Motor neuron (in vitro differentiated cells): Measurements from ENCODE around the gene COX5A. TPM values are rescaled to one million over a fixed set of nuclear protein-coding genes. Genes with fewer than 3 reads are reported as not detected.
"Not testable (repeated sequence)": the region's sequence is repeated elsewhere in the genome, so short reads cannot be mapped to it uniquely, and the experiment has no call there.

Source experiments
- ATAC-seq, 8 experiments: fragments of 200-7000 bp; cut with Tn5 transposase; replicated peaks in 6 of 8; 2 replicates each; pipeline ENCODE4 v1.8.0; 2021; ENCODE audit warnings: mild to moderate bottlenecking in 8 of 8, moderate library complexity in 8 of 8
- H3K27ac ChIP-seq, 2 donors: fragments of 250-450 bp; sonication (Bioruptor Pico); 2 replicates each; pipeline ENCODE4 v1.9.0; 2021; ENCODE audit warnings: antibody characterized with exemption in 2 of 2, mild to moderate bottlenecking in 2 of 2, moderate library complexity in 1 of 2
- H3K4me1 ChIP-seq, 2 donors: fragments of 250-450 bp; sonication (Bioruptor Pico); replicated peaks in 1 of 2; 2 replicates each; pipeline ENCODE4 v1.6.1; 2021; ENCODE audit warnings: antibody characterized with exemption in 2 of 2, mild to moderate bottlenecking in 2 of 2, moderate library complexity in 1 of 2
- H3K4me3 ChIP-seq, 5 donors: fragments of 250-450 bp; sonication (Bioruptor Pico); 2 replicates each; pipeline ENCODE4 v1.9.0; 2021; ENCODE audit warnings: antibody characterized with exemption in 5 of 5, mild to moderate bottlenecking in 5 of 5, moderate library complexity in 4 of 5
- WGBS, 10 experiments: fragments of 450-650 bp; shearing (Covaris generic); methylation state at CpG; one replicate each; pipeline ENCODE4 v1.0.0; 2022; 5-methylcytosine and 5-hydroxymethylcytosine counted together
- in situ Hi-C, 9 experiments: fragments of 400-800 bp; cut with MboI; loops; one replicate each; pipeline ENCODE4 v1.15.0; 2021; ENCODE audit warnings: low sequenced_read_pairs in 9 of 9, low pct_unique_long_range_greater_than_20kb in 2 of 9; ENCODE audit not compliant: unreplicated experiment in 9 of 9
- total RNA-seq, 8 experiments: library from RNA; unstranded; fragments of 300-600 nt; gene quantifications; 2 replicates each; pipeline versions ENCODE4 v1.2.3 to v1.2.4, GENCODE V29; 2022

COX5A gene
- total RNA-seq, 8 experiments from 2014 or later, result 108 to 262 (median 203) TPM

- in situ Hi-C loops, result loop anchor here in 2 of 9 experiments (10.0 to 25.0 kb wide), 2 partner anchors 176 to 314 kb away; no protein-coding TSS in a partner anchor
Observed at GRCh38 chr15:74951006-74951405, 13.1 kb upstream of the COX5A start.

GRCh38 chr15:74950078-74950908, 12.4 kb upstream of the COX5A start:
- Histone ChIP-seq H3K4me3 (no peak overlapping the region), H3K27ac (no peak overlapping the region)
- in situ Hi-C loops, result loop anchor here in 2 of 9 experiments (10.0 to 25.0 kb wide), 2 partner anchors 175 to 313 kb away; no protein-coding TSS in a partner anchor

More at GRCh38 chr15:74951006-74951405, 13.1 kb upstream of the COX5A start:
- H3K4me1 ChIP-seq, result peaks cover 18 to 22% of the 10 kb centered on the region in 2 donors
- H3K27ac ChIP-seq, result no peak overlapping the region
- 80% methylated on average over 1 to 3 of the region's 3 CpGs; no CpG with 5 or more reads in 7 of the 10 experiments for WGBS, 10 experiments
- no peak overlapping the region for H3K4me3 ChIP-seq
- ATAC-seq, result no peak

GRCh38 chr15:74937272-74937589, 642 bp downstream of the COX5A start:
- Histone ChIP-seq H3K27ac (peak overlapping the region; percentile 87 to 91), H3K4me3 (peak overlapping the region; percentile 58 to 93 (median 83)), H3K4me1 (peaks cover 13 to 16% of the 10 kb centered on the region in 2 donors)
- ATAC-seq, result no peak
- in situ Hi-C loops, result loop anchor here in 4 of 9 experiments (25.0 kb wide), 3 partner anchors 175 to 550 kb away; no protein-coding TSS in a partner anchor
- WGBS, 10 experiments, result 0 to 2% (median 0%) methylated on average over 3 to 14 of the region's 18 CpGs; no CpG with 5 or more reads in 4 of the 10 experiments

More at GRCh38 chr15:74950078-74950908, 12.4 kb upstream of the COX5A start:
- 0 to 100% (median 20%) methylated on average over 1 to 4 of the region's 7 CpGs; no CpG with 5 or more reads in 2 of the 10 experiments for WGBS, 10 experiments
- peak; percentile 56 to 92 (median 72) for ATAC-seq
- H3K4me1 ChIP-seq, result peaks cover 14 to 18% of the 10 kb centered on the region in 2 donors

GRCh38 chr15:74935193-74935592, 2.7 kb downstream of the COX5A start:
- H3K4me3 ChIP-seq, ATAC-seq, H3K27ac ChIP-seq: not testable (repeated sequence)
- in situ Hi-C loops, result loop anchor here in 4 of 9 experiments (25.0 kb wide), 3 partner anchors 173 to 548 kb away; no protein-coding TSS in a partner anchor
- 60 to 100% (median 100%) methylated on average over 1 to 3 of the region's 3 CpGs; no CpG with 5 or more reads in 3 of the 10 experiments for WGBS, 10 experiments
- H3K4me1 ChIP-seq, result peaks cover 13 to 16% of the 10 kb centered on the region in 2 donors

- Histone ChIP-seq H3K4me3 (no peak overlapping the region), H3K27ac (no peak overlapping the region), H3K4me1 (peaks cover 13 to 16% of the 10 kb centered on the region in 2 donors)
- ATAC-seq, result no peak
- WGBS, 10 experiments, result 63 to 100% (median 100%) methylated on average over 1 to 2 of the region's 2 CpGs; no CpG with 5 or more reads in 3 of the 10 experiments
- in situ Hi-C loops, result loop anchor here in 4 of 9 experiments (25.0 kb wide), 3 partner anchors 171 to 546 kb away; no protein-coding TSS in a partner anchor
Observed at GRCh38 chr15:74933573-74933972, 4.3 kb downstream of the COX5A start.

GRCh38 chr15:74928771-74929198, 9.1 kb downstream of the COX5A start:
- no peak for ATAC-seq
- H3K27ac ChIP-seq, result no peak overlapping the region
- H3K4me1 ChIP-seq, result no peaks in the 10 kb centered on the region
- in situ Hi-C loops, result loop anchor here in 4 of 9 experiments (25.0 kb wide), 3 partner anchors 166 to 541 kb away; no protein-coding TSS in a partner anchor
- H3K4me3 ChIP-seq, result no peak overlapping the region
- WGBS, 10 experiments, result 88 to 100% (median 99%) methylated on average over 1 to 5 of the region's 5 CpGs; no CpG with 5 or more reads in 2 of the 10 experiments

GRCh38 chr15:74924525-74924924, 13.3 kb downstream of the COX5A start:
- no peak overlapping the region for H3K27ac ChIP-seq
- 77 to 100% (median 93%) methylated on average over 1 to 3 of the region's 3 CpGs for WGBS, 10 experiments
- no peak overlapping the region for H3K4me3 ChIP-seq
- ATAC-seq, result no peak
- H3K4me1 ChIP-seq, result no peaks in the 10 kb centered on the region
- in situ Hi-C loops, result no loop called here

GRCh38 chr15:74920456-74920855, 17.4 kb downstream of the COX5A start:
- Histone ChIP-seq H3K27ac (no peak overlapping the region), H3K4me1 (no peaks in the 10 kb centered on the region), H3K4me3 (no peak overlapping the region)
- in situ Hi-C loops, result no loop called here
- 94 to 100% (median 96%) methylated on average over 3 to 6 of the region's 8 CpGs; no CpG with 5 or more reads in 4 of the 10 experiments for WGBS, 10 experiments
- ATAC-seq, result no peak

GRCh38 chr15:74917676-74918075, 20.2 kb downstream of the COX5A start:
- Histone ChIP-seq H3K27ac (no peak overlapping the region), H3K4me3 (no peak overlapping the region), H3K4me1 (no peaks in the 10 kb centered on the region)
- 85 to 100% (median 93%) methylated on average over 2 to 6 of the region's 6 CpGs; no CpG with 5 or more reads in 3 of the 10 experiments for WGBS, 10 experiments
- ATAC-seq, result no peak
- in situ Hi-C loops, result no loop called here

GRCh38 chr15:74913799-74914198, 24.1 kb downstream of the COX5A start:
- 75 to 100% (median 97%) methylated on average over 1 to 8 of the region's 8 CpGs; no CpG with 5 or more reads in 2 of the 10 experiments for WGBS, 10 experiments
- not testable (repeated sequence) for ATAC-seq

GRCh38 chr15:74913041-74913440, 24.8 kb downstream of the COX5A start:
- no peak overlapping the region for H3K4me3 ChIP-seq
- no peaks in the 10 kb centered on the region for H3K4me1 ChIP-seq
- WGBS, 10 experiments, result 79 to 100% (median 98%) methylated on average over 1 to 6 of the region's 9 CpGs; no CpG with 5 or more reads in 4 of the 10 experiments
- in situ Hi-C loops, result no loop called here
- ATAC-seq, result peak in 3 of 8 experiments; percentile 5 to 95 (median 54)
- no peak overlapping the region for H3K27ac ChIP-seq

More at GRCh38 chr15:74913799-74914198, 24.1 kb downstream of the COX5A start:
- H3K4me3 ChIP-seq, in situ Hi-C loops, H3K4me1 ChIP-seq, H3K27ac ChIP-seq: not testable (repeated sequence)

- Histone ChIP-seq H3K4me1 (peaks cover 7 to 11% of the 10 kb centered on the region in 2 donors), H3K27ac (no peak overlapping the region), H3K4me3 (no peak overlapping the region)
- ATAC-seq, result no peak
- 50 to 100% (median 90%) methylated on average over 1 to 4 of the region's 4 CpGs; no CpG with 5 or more reads in 2 of the 10 experiments for WGBS, 10 experiments
- in situ Hi-C loops, result no loop called here
Observed at GRCh38 chr15:74908635-74909034, 29.2 kb downstream of the COX5A start.
